HG03064 (cell line): Measurements from ENCODE around the gene NMNAT3.

Experiments used
- ATAC-seq: cut with Tn5 transposase; IDR thresholded peaks from one replicate; pipeline ENCODE4 v1.9.1; 2021; ENCODE audit warnings: low read depth; ENCODE audit not compliant: unreplicated experiment

Gene NMNAT3

DNA sequence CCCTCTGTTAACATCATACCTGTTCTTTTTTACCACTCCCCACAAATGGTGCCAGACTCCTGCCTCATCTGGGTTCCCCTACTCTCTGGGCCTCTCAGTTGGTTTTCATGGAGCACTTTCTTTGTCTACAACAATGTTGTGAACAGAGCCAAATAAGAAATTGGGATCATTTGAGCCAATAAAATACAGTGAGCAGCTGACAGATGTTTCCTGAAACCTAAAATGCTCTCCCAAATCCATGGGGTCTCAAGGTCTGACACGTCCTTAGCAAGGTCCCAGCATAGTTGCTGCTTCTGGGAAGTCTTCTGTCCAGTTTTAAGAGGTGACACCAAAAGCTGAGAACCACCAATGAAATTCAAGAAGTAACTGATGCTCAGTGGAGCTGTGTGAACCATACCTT lies 1.7 kb downstream of the NMNAT3 start:
- ATAC-seq = no peak

- ATAC-seq = no peak
Observed at GRCh38 chr3:139675327-139675726, 2.4 kb downstream of the NMNAT3 start.

GRCh38 chr3:139674571-139675260 lies 3.1 kb downstream of the NMNAT3 start:
- no peak for ATAC-seq

- ATAC-seq = no peak
Observed at GRCh38 chr3:139672884-139673283, 4.9 kb downstream of the NMNAT3 start.

DNA sequence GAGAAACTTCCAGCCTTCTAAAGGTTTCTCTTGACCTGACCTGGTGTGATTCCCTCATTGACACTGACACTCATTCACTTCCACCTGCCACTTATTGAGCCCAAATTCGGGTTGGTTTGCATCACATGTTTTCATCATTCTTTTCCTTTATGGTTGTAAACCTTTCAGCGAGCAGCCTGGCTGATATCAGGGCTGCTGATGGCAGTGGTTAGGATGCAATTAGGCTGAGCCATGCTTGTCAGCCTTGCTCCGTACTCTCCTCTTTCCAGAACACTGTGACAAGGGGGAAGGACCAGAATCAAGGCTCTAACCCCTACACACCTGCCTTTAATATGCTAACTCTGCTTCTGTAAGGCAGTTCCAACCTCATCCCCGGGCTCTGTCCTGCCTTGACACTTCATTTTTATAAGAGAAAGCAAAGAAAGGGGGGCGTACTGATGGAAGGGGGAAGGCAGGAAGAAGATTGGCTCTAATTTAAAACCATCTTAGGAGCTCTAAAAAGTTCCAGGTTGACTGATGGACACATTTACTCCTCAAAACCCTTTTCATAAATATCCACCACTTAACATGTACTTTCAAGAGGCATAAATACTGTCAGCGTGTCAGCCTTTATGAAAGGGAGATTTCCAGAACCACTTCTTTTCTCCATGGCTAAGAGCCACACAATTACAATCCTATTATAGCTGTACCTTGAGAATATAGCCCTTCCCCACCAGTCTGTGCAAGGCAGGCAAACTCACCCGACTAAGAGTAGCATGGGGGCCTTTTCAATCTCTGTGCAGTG lies 5.7 kb downstream of the NMNAT3 start:
- no peak for ATAC-seq

DNA sequence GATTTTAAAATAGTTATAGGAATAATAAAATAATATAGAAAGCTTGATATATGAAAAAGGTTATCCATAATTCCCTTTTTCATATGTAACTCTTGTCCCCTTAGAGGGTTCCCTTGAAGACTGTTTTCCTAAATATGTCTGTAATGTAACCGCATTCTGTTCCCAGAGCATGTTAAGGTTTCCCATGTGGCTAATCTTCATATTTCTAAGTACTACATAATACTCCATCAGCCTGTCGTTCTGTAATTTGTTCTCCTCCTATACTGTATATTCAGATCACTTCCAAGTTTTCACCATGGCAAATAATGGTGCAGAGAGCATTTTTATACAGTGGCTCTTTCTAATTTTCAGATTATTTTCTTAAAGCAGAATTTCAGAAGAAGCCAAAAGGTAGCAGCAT lies 6.7 kb downstream of the NMNAT3 start:
- no peak for ATAC-seq

DNA sequence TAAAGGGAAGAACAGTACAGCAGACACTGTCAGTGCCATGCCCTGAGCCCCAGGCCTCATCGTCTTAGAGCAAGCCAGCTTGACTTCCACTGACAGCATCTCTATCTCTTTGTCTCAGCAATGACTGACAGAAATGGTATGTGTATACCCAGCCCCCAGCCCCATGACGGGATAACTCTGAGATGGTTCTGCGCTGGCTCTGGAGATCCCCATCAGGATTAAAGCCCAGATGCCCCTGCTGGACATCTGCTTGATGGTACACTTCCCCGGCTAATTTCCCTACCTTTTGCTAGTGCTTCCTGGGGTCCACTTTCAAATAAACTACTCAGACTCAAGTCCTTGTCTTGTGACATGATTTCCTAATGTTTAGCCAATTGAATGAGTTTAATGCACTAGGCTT lies 7.6 kb downstream of the NMNAT3 start:
- no peak for ATAC-seq

- ATAC-seq = no peak
Observed at GRCh38 chr3:139668332-139668731, 9.4 kb downstream of the NMNAT3 start.

DNA sequence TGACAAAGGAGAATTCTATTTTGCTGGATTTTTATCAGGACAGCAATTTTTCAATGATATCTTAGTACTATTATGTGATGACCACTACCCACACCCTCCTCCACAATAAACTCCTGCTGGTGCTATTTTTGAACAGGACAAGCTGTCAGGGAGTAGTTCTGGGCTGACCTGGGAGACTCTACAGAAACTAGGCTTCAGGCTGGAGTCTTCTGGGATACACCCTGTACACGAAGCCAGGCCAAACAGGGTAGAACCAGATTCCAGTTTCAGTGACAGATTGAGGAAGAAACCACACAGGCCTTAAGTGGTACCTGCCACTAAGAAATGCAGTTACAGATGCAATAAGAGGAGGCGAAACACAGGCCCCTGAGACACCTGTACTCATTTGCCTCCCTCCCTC lies 12.8 kb downstream of the NMNAT3 start:
- ATAC-seq = no peak

- no peak for ATAC-seq
Observed at GRCh38 chr3:139660269-139660668, 17.5 kb downstream of the NMNAT3 start.

DNA sequence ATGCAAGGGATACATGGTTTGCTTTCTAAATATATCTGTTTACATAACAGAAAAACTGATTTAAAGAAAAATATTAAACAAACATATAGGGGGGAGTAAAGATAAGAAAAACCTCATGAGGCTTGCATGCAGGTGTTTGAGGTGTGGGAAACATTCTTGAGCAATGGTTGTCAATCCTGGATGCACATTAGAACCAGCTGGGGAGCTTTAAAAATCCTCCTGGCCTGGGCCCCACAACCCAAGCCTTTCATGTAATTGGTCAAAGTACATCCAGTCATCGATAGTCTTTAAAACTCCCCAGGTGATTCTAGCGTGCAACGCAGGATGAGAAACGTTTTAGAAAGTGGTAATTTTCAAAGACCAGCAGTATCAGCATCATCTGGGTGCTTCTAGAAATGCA lies 18.3 kb downstream of the NMNAT3 start:
- ATAC-seq = no peak

DNA sequence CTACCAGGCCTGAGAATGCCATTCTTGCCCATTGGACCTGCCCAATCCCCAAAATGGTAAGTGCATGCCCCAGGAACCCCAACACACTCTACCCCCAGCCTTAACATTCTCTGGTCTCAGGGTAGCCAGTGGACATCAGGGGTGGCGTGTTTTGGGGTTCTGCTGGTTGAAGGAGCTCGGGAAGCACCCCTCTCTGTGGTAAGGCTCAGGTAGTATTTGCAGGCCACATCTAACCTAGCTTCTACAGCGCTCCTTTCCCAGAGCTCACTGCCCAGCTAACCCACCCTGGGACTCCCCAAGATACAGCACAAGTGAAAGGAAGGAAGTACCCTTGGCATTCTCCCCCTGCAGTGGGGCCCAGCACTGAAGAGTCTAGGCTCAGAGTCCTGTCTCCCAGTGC lies 19.8 kb downstream of the NMNAT3 start:
- ATAC-seq = no peak

DNA sequence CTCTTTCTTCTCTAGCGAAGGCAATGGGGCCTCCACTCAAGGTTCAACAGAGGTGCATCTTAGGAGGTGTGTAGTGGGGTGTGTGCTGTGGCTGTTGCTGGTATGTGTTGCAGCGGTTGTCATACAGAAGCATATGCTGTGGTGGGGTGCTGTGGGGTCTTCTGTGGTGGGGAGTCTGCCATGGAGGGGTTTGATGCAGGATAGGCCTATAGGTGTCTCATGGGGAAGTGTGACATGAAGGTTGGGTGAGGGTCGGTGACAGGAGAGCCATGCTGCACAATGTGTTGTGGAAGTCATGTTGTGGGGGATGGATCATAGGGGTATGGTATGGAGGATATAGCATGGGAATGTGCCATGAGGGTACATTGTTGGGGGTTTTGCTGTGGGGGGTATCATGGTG lies 20.3 kb downstream of the NMNAT3 start:
- no peak for ATAC-seq

DNA sequence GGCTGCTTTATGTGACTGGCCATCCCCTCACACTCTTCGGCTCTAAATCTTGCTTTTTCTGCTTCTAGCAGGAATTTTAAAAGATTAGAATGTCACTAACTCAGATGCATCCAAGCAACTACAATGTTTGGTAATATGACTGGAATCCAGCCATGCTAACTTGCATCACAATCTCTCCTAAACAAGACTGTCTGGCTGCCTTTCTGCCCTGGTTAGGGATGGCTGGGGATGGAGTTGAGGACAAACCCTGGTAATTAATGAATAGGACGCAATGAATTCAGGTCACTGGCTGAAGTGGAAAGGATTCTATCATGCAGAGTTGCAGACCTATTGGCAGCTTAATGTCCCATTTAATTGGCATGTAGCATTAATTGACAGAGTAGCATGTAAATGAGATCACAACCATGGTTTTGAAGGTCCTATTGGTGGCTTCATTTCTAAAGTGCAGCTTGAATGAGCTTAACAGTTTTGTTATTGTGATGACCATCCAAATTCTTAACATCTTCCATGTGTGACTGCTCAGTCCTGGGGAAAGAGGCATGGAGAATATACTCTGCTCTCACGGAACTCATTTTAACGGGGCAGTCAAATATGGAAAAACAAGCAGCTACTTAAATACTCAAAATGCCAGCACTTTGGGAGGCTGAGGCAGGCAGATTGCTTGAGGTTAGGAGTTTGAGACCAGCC lies 21.7 kb downstream of the NMNAT3 start:
- ATAC-seq = no peak

- no peak for ATAC-seq
Observed at GRCh38 chr3:139654637-139655365, 23.0 kb downstream of the NMNAT3 start.

DNA sequence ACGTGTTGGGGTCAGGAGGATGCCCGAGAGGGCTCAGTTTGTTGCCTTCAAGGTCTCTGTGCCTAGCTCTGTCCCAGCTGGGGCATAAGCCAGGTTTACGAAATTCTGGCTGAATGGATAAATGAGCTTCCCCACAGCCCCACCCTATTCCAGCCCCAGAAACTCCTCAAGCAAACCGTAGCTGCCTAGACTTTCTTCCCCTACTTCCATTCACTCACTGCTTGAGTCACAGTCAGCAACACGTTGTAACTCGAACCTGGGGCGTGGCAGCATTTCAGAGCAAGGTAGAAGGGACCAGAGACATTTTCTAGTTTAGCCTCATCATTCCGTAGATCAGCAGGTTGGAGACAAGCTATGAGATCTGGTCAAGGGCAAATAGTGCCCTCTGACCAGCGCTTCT lies 24.2 kb downstream of the NMNAT3 start:
- ATAC-seq = no peak

GRCh38 chr3:139652561-139652960 lies 25.2 kb downstream of the NMNAT3 start:
- ATAC-seq = no peak

DNA sequence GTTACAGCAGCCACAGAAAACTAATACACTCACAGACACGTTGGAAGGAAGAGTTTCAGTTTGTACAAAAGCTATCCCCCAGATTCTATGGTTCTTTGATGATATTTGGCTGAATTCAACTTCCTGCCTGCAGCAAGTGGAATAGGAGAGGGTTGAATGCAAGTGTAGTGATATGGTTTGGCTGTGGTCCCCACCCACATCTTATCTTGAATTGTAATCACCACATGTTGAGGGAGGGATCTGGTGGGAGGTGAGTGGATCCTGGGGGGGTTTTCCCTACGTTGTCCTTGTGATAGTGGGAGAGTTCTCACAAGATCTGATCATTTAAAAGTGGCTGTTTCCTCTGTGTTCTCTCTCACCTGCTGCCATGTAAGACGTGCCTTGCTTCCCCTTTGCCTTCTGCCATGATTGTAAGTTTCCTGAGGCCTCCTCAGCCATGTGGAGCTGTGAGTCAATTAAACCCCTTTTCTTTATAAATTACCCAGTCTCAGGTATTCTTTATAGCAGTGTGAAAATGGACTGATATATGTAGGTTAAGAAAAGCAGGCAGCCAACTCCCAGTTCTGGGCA lies 29.8 kb downstream of the NMNAT3 start:
- no peak for ATAC-seq

DNA sequence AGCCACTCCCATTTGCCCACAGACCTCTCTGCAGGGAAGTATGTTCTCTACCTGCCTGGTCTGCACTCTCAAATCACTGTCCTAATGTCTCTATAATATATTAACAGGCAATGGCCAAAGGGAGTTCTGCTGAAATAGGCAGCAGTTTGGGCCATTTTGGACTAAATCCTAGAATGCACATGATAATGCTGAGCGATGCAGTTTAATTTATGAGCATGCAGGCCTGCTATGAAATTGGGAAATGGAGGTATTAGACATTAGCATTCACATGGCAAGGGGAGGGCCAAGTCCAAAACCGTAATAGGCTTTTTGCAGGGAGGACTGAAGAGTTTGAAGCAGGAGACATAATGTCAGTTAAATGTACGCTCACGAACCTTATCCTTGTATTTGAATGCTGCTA lies 31.3 kb downstream of the NMNAT3 start:
- ATAC-seq = no peak

DNA sequence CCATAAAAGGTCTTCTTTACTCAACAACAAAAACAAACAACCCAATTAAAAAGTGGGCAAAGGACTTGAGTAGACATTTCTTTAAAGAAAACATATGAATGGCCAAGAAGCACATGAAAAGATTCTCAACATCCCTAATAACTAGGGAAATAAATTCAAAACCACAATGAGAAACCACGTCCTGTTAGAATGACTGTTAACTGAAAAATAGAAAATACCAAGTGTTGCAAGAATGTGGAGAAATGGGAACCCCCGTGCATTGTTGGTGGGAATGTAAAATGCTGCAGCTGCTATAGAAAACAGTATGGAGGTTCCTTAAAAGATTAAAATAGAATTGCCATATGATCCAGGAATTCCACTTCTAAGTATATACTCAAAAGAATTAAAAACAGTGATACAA lies 34.8 kb downstream of the NMNAT3 start:
- ATAC-seq = no peak

DNA sequence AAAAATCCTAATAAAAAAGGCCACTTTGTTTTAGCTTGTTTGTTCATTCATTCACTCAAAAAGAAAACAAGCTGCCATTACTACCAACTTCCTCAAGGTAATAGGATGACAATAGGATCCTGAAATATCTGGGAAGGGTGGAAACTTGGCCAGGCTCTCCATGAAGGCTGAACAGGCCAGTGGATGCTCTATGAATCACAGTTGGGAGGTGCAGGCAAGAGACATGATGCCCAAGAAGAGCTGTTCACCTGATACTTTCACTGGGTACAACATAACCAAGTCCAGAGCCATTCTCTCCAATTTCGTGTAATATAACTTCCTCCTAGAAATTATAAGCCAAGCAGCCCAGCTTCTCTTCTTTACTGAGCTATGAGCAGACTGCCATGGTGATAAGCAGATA lies 37.3 kb downstream of the NMNAT3 start:
- no peak for ATAC-seq
